ENCODE measurements around the gene FANCF.

Gene FANCF

GRCh38 chr11:22635689-22636088, 10.1 kb upstream of the FANCF start:
- TF ChIP-seq GATA3 (IDR thresholded peaks at IDR 0.05; ENCODE audit: low read depth, low read length), result no peak
- TF ChIP-seq GATA2 (IDR thresholded peaks at IDR 0.05; ENCODE audit: low read depth, low read length), result no peak

- TF ChIP-seq GATA3 (IDR thresholded peaks at IDR 0.05; ENCODE audit: low read depth, low read length) (no peak), GATA2 (IDR thresholded peaks at IDR 0.05; ENCODE audit: low read depth, low read length) (no peak)
Observed at GRCh38 chr11:22634897-22635629, 9.4 kb upstream of the FANCF start.

GRCh38 chr11:22633354-22633902, 7.8 kb upstream of the FANCF start:
- TF ChIP-seq GATA3 (IDR thresholded peaks at IDR 0.05; ENCODE audit: low read depth, low read length) (no peak), GATA2 (IDR thresholded peaks at IDR 0.05; ENCODE audit: low read depth, low read length) (no peak)

GRCh38 chr11:22627421-22627820, 1.8 kb upstream of the FANCF start:
- no peak for TF ChIP-seq GATA3 (IDR thresholded peaks at IDR 0.05; ENCODE audit: low read depth, low read length)
- TF ChIP-seq GATA2 (IDR thresholded peaks at IDR 0.05; ENCODE audit: low read depth, low read length), result no peak

GRCh38 chr11:22626573-22627239, 1.1 kb upstream of the FANCF start:
- no peak for TF ChIP-seq GATA3 (IDR thresholded peaks at IDR 0.05; ENCODE audit: low read depth, low read length)
- TF ChIP-seq GATA2 (IDR thresholded peaks at IDR 0.05; ENCODE audit: low read depth, low read length), result no peak

- no peak for TF ChIP-seq GATA3 (IDR thresholded peaks at IDR 0.05; ENCODE audit: low read depth, low read length)
- TF ChIP-seq GATA2 (IDR thresholded peaks at IDR 0.05; ENCODE audit: low read depth, low read length), result no peak
Observed at GRCh38 chr11:22624742-22625447, 728 bp downstream of the FANCF start.

GRCh38 chr11:22617868-22618267, 7.8 kb downstream of the FANCF start:
- TF ChIP-seq GATA2 (IDR thresholded peaks at IDR 0.05; ENCODE audit: low read depth, low read length) (no peak), GATA3 (IDR thresholded peaks at IDR 0.05; ENCODE audit: low read depth, low read length) (no peak)

GRCh38 chr11:22603933-22604332, 21.7 kb downstream of the FANCF start:
- TF ChIP-seq GATA2 (IDR thresholded peaks at IDR 0.05; ENCODE audit: low read depth, low read length) (no peak), GATA3 (IDR thresholded peaks at IDR 0.05; ENCODE audit: low read depth, low read length) (no peak)

- no peak for TF ChIP-seq GATA3 (IDR thresholded peaks at IDR 0.05; ENCODE audit: low read depth, low read length)
Observed at GRCh38 chr11:22602504-22602903, 23.1 kb downstream of the FANCF start.

- no peak for TF ChIP-seq GATA2 (IDR thresholded peaks at IDR 0.05; ENCODE audit: low read depth, low read length)
- no peak for TF ChIP-seq GATA3 (IDR thresholded peaks at IDR 0.05; ENCODE audit: low read depth, low read length)
Observed at GRCh38 chr11:22599458-22599857, 26.2 kb downstream of the FANCF start.

GRCh38 chr11:22597062-22597461, 28.6 kb downstream of the FANCF start:
- TF ChIP-seq GATA2 (IDR thresholded peaks at IDR 0.05; ENCODE audit: low read depth, low read length) (no peak), GATA3 (IDR thresholded peaks at IDR 0.05; ENCODE audit: low read depth, low read length) (no peak)

GRCh38 chr11:22584976-22585375, 40.6 kb downstream of the FANCF start:
- TF ChIP-seq GATA2 (IDR thresholded peaks at IDR 0.05; ENCODE audit: low read depth, low read length) (no peak), GATA3 (IDR thresholded peaks at IDR 0.05; ENCODE audit: low read depth, low read length) (no peak)

- no peak for TF ChIP-seq GATA2 (IDR thresholded peaks at IDR 0.05; ENCODE audit: low read depth, low read length)
- no peak for TF ChIP-seq GATA3 (IDR thresholded peaks at IDR 0.05; ENCODE audit: low read depth, low read length)
Observed at GRCh38 chr11:22583963-22584492, 41.6 kb downstream of the FANCF start.

GRCh38 chr11:22582151-22582410, 43.5 kb downstream of the FANCF start:
- no peak for TF ChIP-seq GATA2 (IDR thresholded peaks at IDR 0.05; ENCODE audit: low read depth, low read length)
- no peak for TF ChIP-seq GATA3 (IDR thresholded peaks at IDR 0.05; ENCODE audit: low read depth, low read length)

All from SH-SY5Y (cell line).